GM18505 (cell line): ENCODE data around the gene CBX1.
A peak's percentile ranks its signal among the peaks of the same experiment; 100 is the strongest.

Source experiments
- ATAC-seq: cut with Tn5 transposase; IDR thresholded peaks from one replicate; pipeline ENCODE4 v1.9.1; 2021; ENCODE audit not compliant: unreplicated experiment
- POLR2A ChIP-seq: IDR thresholded peaks from 4 replicates; pipeline ENCODE4 v1.6.1; 2011; ENCODE audit warnings: borderline replicate concordance; ENCODE audit not compliant: insufficient read depth, insufficient read length; ENCODE audit errors: extremely low read depth

CBX1 gene

DNA sequence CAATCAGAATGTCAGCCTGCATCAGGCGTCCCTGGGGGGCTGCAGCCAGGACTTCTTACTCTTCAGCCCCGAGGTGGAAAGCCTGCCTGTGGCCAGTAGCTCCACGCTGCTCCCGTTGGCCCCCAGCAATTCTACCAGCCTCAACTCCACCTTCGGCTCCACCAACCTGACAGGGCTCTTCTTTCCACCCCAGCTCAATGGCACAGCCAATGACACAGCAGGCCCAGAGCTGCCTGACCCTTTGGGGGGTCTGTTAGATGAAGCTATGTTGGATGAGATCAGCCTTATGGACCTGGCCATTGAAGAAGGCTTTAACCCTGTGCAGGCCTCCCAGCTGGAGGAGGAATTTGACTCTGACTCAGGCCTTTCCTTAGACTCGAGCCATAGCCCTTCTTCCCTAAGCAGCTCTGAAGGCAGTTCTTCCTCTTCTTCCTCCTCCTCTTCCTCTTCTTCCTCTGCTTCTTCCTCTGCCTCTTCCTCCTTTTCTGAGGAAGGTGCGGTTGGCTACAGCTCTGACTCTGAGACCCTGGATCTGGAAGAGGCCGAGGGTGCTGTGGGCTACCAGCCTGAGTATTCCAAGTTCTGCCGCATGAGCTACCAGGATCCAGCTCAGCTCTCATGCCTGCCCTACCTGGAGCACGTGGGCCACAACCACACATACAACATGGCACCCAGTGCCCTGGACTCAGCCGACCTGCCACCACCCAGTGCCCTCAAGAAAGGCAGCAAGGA lies 42.7 kb downstream of the CBX1 start:
- ATAC-seq = no peak
- no peak for TF ChIP-seq POLR2A

DNA sequence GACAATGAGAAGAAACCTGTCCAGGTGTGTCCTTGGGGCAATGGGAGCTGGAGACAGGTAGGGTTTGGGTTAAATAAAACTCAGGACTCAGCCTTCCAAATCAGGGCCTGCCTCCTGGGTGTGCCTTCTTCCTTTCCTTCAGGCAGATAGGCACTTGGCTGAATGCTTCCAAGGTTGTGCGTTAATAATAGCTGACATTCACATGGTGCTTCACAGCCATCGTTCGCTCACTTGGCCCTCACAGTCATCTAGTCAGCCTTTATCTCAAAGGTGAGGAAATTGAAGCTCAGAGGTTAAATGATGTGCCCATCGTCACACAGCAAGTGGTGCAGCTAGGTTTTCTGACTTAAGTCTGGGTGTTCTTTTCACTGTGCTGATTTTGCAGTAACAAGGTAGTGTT lies 43.7 kb downstream of the CBX1 start:
- no peak for ATAC-seq
- no peak for TF ChIP-seq POLR2A

DNA sequence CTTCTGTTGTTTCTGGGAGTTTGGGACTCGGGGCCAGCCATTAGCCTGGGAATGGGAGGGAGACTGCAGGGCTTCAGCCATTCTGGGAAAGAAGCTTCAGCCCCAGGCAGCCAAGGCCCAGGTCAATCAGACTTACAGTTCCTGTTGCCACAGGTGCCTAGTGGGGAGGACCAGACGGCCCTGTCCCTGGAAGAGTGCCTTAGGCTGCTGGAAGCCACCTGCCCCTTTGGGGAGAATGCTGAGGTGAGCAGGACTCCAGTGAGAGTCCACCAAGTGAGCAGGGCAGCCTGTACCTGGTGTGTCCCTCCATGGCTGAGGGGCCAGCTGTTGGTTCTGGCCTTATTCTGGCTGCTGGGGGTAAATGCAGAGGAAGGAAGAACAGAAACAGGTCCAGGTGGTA lies 44.4 kb downstream of the CBX1 start:
- ATAC-seq = no peak
- TF ChIP-seq POLR2A = no peak

DNA sequence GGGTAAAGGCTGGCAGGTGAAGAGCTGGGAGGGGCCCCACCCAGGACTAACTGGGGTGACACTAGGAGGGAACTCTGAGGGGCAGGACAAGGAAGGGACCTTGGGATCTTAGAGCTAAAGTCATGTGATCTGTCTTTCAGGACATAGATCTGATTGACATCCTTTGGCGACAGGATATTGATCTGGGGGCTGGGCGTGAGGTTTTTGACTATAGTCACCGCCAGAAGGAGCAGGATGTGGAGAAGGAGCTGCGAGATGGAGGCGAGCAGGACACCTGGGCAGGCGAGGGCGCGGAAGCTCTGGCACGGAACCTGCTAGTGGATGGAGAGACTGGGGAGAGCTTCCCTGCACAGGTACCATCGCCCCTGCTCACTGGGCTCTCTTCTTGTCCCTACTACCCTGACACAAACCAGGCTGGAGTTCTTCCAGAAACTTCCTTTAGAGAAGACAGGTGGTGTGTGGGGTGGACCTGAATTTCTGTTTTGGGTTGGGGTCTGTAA lies 45.0 kb downstream of the CBX1 start:
- no peak for TF ChIP-seq POLR2A
- no peak for ATAC-seq

DNA sequence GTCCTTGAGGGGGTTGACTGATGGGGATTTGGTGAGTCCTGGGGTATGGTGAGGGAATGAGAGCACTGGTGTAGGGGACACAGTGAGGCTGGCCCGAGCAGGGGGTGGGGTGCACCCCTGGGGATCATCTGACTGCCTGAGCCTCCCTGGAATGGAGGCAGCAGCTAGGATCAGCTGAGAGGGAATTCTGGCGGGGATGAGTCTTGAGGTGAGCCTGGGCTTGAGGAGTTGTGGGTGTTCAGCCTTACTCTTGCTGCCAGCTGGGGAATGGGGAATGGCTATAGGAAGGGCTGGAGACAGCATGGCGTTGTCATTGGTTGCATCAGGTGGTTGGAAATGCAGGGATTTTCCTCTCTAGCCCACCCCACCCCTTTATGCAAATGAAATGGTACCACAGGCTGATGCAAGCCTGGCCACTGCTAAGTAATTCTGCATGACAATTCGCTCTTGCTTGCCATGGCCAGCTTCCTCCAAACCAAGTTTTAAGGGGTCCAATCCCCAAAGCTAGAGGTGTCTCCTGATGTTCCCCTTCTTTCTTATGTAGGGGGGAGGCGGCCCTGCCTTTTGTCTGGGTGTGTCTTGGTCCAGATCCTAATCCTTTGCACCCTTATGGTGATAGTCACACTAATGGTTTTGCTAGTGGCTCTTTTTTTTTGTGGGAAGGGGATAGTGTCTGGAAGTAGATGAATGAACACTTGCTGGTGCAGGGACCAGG lies 45.6 kb downstream of the CBX1 start:
- peak; percentile 68 for TF ChIP-seq POLR2A
- ATAC-seq = no peak

DNA sequence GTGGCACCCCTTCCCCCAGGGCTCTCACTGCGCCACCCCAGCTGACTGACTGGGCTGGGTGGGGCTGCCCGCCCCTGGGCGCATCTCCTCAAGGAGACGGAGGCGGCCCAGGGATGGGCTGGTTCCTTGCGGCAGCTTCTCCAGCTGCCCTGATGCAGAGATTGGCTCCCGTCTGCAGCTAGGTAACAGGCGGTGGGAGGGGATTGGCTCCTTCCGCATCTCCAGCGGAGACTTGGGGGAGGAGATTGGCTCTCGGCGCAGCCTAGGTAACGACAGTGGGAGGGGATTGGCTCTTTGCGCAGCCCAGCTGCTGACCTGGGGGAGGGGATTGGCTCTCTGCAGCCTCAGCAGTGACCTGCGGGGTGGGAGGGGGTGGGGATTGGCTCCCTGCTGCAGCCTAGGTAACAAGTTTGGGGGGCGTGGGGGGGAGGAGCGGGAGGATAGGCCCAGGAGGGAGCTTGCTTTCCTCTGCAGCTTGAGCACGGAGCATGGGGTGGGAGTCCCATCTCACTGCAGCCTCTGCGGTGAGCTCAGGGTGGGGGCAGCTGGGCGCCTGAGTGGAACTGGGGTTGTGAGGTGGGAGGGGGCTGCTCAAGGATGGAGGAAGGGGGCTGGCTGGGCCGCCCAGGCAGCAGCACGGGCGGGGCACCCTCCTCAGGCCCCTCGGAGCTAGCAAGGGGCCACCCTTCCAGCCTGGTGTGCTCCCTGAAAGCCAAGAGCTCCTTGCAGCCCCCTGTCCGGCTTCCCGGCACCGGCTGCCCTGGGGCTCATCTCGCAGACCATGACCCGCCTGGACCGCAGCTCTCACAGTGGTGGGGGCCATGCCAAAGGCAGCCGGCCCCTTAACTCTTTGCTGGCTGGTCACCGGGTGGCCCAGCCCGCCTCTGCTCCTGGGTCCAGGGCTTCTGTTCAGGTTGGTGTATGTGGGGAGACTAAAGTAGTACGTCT lies 46.8 kb downstream of the CBX1 start:
- no peak for ATAC-seq
- TF ChIP-seq POLR2A = no peak

DNA sequence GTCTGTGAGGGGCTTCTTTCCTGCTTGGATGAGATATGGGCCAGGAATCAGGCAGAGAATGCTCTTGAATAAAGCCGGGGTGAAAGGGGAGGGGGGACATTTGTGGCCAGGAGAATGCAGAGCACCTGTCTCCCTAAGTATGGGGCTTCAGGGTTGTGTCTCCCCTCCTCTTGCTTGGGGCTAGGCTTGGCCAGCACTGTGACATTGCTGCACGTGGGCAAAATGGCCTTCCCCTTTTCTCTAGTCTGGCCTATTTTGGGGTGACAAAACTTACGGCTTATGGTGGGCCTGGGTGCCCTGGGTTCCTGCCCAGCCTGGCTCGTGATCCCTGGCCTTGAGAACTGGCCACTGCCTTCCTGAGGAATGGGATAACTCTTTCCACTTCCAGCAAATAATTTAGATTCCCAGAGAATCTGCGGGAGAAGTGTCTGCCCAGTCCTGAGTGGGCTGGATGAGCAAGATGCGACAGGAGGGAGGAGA lies 47.5 kb downstream of the CBX1 start:
- no peak for ATAC-seq
- no peak for TF ChIP-seq POLR2A

DNA sequence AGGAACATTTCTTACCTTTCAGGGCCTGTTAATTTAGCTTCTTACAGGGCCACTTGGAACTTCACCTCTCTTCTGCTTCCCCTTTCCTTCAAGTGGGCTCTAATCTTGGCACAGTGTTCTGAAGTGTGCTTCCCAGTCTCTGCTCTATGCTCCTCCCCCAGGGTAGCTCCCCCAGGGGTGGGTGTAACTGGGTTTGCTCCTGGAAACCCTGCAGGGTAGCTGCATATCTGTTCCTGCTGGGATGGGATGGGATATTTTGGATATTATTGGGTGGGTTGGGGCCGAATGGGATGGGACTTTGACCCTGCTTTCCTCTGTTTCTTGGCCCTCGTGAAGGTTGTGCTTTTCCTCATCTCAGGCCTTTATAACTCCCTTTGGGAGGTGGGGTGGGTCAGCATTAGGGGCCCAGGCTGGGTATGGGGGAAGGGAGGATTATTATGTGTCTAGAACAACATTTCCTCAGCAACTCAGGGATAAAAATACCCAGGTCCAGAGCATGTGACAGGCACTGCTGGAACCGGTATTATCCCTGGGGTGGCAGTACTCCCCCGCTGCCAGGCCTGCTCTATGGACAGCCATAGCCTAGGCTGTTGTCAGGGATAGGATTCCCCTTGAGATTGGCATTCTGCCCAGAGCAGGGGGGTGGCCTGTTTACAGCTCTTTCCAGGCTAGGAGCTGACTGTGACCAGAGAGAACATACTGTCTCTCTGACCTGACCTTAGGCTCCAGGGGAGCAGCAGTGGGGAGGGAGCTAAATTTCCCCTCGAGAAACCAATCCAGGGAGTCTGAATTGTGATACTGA lies 48.1 kb downstream of the CBX1 start:
- no peak for ATAC-seq
- no peak for TF ChIP-seq POLR2A

DNA sequence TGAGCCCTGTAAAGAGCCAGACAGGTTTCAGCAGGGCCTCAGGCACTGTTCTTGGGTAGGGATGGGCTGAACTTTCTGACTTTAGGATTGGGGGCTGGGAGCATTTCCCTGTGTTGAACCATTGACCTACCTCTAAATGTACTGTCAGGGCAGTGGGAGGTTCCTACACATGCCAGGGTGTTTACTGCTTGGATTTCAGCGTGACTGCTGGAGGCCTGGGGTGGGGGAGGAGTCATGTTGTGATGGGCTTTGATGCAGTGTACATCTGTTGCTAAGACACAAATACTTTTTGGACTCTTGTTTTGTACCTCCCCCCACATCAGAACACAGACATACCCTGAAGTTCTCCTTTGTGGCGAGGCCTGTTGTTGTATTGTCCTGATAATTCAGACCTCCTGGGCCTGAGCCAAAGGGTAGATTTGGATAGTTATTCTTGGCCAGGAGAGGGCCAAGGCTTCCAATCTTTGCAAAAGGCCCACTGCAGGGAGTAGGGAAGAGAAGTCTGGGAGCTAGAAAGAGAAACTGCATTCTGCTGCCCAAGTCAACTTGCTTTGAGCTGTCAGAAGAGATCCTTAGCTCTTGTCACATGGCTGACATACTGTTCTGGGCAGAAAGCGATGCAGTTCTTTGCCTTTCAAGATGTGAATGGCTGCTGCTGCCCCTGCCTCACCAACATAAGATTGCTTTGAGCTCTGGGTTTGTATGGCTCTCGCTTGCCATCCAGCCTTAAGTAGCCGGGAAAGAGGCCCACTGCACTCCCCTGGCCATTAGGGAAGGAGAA lies 49.4 kb downstream of the CBX1 start:
- TF ChIP-seq POLR2A = no peak
- no peak for ATAC-seq

DNA sequence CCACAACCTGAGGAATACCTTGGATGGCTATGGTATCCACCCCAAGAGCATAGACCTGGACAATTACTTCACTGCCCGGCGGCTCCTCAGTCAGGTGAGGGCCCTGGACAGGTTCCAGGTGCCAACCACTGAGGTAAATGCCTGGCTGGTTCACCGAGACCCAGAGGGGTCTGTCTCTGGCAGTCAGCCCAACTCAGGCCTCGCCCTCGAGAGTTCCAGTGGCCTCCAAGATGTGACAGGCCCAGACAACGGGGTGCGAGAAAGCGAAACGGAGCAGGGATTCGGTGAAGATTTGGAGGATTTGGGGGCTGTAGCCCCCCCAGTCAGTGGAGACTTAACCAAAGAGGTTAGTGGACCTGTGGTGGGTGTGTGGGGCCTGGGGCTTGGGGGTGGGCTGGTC lies 50.0 kb downstream of the CBX1 start:
- TF ChIP-seq POLR2A = no peak
- ATAC-seq = no peak

DNA sequence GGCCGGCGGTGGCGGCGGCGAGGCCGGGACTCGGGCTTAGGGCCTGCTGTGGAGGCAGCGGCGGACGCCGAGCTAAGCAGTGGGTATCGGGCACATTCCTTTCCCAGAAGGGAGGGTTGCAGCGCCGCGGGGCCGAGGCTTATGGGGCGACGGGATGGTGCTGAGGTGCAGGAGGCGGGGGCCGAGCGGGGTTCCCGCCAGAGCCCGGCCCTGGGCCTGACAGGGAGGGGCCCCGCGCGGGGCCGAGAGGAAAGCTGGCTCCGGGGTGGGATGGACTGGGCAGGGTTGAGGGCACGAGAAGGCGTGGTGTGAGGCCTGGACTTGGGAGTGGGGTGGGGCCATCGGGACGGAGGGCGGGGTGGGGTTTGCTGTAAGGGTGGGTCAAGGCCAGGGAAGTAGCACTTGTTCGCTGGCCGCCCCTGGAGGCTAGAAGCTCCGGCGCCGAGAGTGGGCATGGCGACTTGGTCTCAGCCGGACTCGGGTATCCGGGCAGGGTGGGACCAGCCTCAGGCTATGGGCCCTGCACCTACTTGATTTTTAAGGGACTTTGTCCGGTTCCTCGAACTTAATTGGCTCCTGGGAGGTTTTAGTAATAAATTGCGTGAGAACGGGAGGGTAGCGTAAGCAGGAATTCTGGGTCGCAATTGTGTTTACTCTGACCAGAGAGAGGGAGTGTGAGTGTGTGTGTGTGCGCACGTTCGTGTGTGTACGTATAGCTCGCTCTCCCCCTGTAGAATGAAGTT lies 52.7 kb downstream of the CBX1 start:
- peak; percentile 94 for TF ChIP-seq POLR2A

More for the DNA sequence above, 52.7 kb downstream of the CBX1 start:
- peak; percentile 29 for ATAC-seq
